ENCODE measurements around the gene PIP5KL1. TPM values are rescaled to one million over a fixed set of nuclear protein-coding genes. Genes with fewer than 3 reads are reported as not detected.

Gene PIP5KL1
- total and polyA plus RNA-seq, 2 experiments from 2014 or later = 13.4 to 19.5 TPM

DNA sequence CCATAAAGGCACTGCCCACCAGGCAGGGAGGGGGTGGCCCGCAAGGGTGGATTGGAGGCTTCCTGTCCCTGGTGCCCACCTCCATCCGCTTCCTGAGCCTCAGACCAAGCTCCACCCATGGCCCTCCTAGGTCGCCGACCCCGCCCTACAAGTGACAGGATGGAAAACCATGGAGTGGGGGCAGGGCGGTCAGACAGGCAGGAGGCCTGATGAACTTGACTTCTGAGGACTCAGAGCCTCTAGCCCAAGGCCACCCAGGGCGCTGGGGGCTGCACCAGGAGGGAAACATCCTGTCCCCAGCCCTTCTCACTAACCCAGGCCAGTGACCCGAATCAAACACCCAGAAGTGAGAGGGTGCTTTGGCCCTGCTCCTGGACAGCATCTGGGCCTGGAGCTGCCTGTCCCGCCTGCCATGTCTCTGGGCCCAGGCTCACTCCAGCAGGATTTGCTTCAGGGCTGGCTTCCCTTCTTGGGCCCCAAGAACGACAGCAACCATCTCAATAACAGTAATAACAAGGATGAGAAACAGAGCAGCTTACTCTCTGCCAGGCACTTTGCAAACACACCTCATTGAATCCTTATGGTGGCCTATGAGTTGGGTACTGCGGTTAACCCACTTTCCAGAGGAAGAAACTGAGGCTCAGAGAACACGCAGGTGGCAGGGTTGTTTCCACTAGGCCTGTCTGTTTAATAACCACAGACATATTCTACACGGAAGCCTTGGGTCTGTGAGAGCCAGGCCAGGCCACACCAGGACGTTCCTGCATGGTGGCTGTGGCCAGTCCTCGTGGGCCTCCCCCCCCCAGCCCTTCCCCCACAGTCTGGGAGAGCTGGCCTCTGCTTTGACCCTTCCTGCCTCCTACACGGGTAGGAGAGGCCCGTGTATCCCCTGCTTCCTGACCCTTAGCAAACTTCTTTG lies 26.8 kb downstream of the PIP5KL1 start:
- no peak overlapping the region for H2AFZ ChIP-seq
- H3K9me3 Mint-ChIP-seq = no peaks in the 10 kb centered on the region
- peak overlapping the region; percentile 68 for H3K4me2 ChIP-seq
- H3K27ac Mint-ChIP-seq = peak overlapping the region; percentile 51
- H3K36me3 Mint-ChIP-seq (ENCODE audit: low read depth) = no peaks in the 10 kb centered on the region
- H3K4me1 Mint-ChIP-seq = peaks cover 23% of the 10 kb centered on the region
- H3K36me3 ChIP-seq (ENCODE audit: insufficient read depth) = no peaks in the 10 kb centered on the region
- peak overlapping the region; percentile 21; the same call in 2 of the 3 replicates for H3K4me3 Mint-ChIP-seq
- peaks cover 28% of the 10 kb centered on the region for H3K4me1 ChIP-seq (ENCODE audit: insufficient read depth)
- H4K20me1 ChIP-seq (replicated peaks; ENCODE audit: insufficient read depth) = no peaks in the 10 kb centered on the region
- H3K79me2 ChIP-seq (replicated peaks; ENCODE audit: insufficient read depth) = no peaks in the 10 kb centered on the region
- DNase-seq (ENCODE audit: low spot score) = peak; percentile 88
- peak overlapping the region; percentile 63; the same call in 1 of the 2 replicates for H3K27ac ChIP-seq (ENCODE audit: low read depth)
- H3K9me2 ChIP-seq (ENCODE audit: insufficient read depth) = no peaks in the 10 kb centered on the region
- ATAC-seq = peak; percentile 33
- H3K27me3 ChIP-seq (ENCODE audit: insufficient read depth) = peaks cover 5% of the 10 kb centered on the region; the same call in 1 of the 2 replicates
- TF ChIP-seq POLR2AphosphoS5 (IDR thresholded peaks at IDR 0.05; ENCODE audit: low read depth) (peak; percentile 44; the same call in 1 of the 2 replicates), STAT1 (IDR thresholded peaks at IDR 0.05; ENCODE audit: unreplicated experiment) (no peak), CREB1 (CRISPR knock-in tag; IDR thresholded peaks at IDR 0.05; ENCODE audit: low read depth) (0 out of 2 replicates have a peak, but pooled peaks have one; percentile 23), EZH2 (IDR thresholded peaks at IDR 0.05; ENCODE audit: low read depth, unreplicated experiment) (no peak), NANOG (IDR thresholded peaks at IDR 0.05; ENCODE audit: borderline replicate concordance) (no peak), ZNF331 (CRISPR knock-in tag; IDR thresholded peaks at IDR 0.05; ENCODE audit: low read depth) (no peak), JUNB (IDR thresholded peaks at IDR 0.05; ENCODE audit: unreplicated experiment) (no peak), EZH2phosphoT487 (IDR thresholded peaks at IDR 0.05; ENCODE audit: unreplicated experiment) (no peak), ZNF114 (CRISPR knock-in tag; IDR thresholded peaks at IDR 0.05) (no peak)
- TF ChIP-seq, protein P1, sequence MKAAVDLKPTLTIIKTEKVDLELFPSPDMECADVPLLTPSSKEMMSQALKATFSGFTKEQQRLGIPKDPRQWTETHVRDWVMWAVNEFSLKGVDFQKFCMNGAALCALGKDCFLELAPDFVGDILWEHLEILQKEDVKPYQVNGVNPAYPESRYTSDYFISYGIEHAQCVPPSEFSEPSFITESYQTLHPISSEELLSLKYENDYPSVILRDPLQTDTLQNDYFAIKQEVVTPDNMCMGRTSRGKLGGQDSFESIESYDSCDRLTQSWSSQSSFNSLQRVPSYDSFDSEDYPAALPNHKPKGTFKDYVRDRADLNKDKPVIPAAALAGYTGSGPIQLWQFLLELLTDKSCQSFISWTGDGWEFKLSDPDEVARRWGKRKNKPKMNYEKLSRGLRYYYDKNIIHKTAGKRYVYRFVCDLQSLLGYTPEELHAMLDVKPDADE (IDR thresholded peaks at IDR 0.05) = peak; percentile 45; the same call in 1 of the 2 replicates
- TF ChIP-seq, protein P2, sequence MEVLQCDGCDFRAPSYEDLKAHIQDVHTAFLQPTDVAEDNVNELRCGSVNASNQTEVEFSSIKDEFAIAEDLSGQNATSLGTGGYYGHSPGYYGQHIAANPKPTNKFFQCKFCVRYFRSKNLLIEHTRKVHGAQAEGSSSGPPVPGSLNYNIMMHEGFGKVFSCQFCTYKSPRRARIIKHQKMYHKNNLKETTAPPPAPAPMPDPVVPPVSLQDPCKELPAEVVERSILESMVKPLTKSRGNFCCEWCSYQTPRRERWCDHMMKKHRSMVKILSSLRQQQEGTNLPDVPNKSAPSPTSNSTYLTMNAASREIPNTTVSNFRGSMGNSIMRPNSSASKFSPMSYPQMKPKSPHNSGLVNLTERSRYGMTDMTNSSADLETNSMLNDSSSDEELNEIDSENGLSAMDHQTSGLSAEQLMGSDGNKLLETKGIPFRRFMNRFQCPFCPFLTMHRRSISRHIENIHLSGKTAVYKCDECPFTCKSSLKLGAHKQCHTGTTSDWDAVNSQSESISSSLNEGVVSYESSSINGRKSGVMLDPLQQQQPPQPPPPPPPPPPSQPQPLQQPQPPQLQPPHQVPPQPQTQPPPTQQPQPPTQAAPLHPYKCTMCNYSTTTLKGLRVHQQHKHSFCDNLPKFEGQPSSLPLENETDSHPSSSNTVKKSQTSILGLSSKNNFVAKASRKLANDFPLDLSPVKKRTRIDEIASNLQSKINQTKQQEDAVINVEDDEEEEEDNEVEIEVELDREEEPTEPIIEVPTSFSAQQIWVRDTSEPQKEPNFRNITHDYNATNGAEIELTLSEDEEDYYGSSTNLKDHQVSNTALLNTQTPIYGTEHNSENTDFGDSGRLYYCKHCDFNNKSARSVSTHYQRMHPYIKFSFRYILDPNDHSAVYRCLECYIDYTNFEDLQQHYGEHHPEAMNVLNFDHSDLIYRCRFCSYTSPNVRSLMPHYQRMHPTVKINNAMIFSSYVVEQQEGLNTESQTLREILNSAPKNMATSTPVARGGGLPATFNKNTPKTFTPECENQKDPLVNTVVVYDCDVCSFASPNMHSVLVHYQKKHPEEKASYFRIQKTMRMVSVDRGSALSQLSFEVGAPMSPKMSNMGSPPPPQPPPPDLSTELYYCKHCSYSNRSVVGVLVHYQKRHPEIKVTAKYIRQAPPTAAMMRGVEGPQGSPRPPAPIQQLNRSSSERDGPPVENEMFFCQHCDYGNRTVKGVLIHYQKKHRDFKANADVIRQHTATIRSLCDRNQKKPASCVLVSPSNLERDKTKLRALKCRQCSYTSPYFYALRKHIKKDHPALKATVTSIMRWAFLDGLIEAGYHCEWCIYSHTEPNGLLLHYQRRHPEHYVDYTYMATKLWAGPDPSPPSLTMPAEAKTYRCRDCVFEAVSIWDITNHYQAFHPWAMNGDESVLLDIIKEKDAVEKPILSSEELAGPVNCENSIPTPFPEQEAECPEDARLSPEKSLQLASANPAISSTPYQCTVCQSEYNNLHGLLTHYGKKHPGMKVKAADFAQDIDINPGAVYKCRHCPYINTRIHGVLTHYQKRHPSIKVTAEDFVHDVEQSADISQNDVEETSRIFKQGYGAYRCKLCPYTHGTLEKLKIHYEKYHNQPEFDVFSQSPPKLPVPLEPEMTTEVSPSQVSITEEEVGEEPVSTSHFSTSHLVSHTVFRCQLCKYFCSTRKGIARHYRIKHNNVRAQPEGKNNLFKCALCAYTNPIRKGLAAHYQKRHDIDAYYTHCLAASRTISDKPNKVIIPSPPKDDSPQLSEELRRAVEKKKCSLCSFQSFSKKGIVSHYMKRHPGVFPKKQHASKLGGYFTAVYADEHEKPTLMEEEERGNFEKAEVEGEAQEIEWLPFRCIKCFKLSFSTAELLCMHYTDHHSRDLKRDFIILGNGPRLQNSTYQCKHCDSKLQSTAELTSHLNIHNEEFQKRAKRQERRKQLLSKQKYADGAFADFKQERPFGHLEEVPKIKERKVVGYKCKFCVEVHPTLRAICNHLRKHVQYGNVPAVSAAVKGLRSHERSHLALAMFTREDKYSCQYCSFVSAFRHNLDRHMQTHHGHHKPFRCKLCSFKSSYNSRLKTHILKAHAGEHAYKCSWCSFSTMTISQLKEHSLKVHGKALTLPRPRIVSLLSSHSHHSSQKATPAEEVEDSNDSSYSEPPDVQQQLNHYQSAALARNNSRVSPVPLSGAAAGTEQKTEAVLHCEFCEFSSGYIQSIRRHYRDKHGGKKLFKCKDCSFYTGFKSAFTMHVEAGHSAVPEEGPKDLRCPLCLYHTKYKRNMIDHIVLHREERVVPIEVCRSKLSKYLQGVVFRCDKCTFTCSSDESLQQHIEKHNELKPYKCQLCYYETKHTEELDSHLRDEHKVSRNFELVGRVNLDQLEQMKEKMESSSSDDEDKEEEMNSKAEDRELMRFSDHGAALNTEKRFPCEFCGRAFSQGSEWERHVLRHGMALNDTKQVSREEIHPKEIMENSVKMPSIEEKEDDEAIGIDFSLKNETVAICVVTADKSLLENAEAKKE (CRISPR knock-in tag; IDR thresholded peaks at IDR 0.05) = no peak
- TF ChIP-seq, protein P3, sequence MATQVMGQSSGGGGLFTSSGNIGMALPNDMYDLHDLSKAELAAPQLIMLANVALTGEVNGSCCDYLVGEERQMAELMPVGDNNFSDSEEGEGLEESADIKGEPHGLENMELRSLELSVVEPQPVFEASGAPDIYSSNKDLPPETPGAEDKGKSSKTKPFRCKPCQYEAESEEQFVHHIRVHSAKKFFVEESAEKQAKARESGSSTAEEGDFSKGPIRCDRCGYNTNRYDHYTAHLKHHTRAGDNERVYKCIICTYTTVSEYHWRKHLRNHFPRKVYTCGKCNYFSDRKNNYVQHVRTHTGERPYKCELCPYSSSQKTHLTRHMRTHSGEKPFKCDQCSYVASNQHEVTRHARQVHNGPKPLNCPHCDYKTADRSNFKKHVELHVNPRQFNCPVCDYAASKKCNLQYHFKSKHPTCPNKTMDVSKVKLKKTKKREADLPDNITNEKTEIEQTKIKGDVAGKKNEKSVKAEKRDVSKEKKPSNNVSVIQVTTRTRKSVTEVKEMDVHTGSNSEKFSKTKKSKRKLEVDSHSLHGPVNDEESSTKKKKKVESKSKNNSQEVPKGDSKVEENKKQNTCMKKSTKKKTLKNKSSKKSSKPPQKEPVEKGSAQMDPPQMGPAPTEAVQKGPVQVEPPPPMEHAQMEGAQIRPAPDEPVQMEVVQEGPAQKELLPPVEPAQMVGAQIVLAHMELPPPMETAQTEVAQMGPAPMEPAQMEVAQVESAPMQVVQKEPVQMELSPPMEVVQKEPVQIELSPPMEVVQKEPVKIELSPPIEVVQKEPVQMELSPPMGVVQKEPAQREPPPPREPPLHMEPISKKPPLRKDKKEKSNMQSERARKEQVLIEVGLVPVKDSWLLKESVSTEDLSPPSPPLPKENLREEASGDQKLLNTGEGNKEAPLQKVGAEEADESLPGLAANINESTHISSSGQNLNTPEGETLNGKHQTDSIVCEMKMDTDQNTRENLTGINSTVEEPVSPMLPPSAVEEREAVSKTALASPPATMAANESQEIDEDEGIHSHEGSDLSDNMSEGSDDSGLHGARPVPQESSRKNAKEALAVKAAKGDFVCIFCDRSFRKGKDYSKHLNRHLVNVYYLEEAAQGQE (IDR thresholded peaks at IDR 0.05; ENCODE audit: unreplicated experiment) = peak; percentile 6
- TF ChIP-seq, protein P4, sequence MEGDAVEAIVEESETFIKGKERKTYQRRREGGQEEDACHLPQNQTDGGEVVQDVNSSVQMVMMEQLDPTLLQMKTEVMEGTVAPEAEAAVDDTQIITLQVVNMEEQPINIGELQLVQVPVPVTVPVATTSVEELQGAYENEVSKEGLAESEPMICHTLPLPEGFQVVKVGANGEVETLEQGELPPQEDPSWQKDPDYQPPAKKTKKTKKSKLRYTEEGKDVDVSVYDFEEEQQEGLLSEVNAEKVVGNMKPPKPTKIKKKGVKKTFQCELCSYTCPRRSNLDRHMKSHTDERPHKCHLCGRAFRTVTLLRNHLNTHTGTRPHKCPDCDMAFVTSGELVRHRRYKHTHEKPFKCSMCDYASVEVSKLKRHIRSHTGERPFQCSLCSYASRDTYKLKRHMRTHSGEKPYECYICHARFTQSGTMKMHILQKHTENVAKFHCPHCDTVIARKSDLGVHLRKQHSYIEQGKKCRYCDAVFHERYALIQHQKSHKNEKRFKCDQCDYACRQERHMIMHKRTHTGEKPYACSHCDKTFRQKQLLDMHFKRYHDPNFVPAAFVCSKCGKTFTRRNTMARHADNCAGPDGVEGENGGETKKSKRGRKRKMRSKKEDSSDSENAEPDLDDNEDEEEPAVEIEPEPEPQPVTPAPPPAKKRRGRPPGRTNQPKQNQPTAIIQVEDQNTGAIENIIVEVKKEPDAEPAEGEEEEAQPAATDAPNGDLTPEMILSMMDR (conservative IDR thresholded peaks at IDR 0.05; ENCODE audit: low read depth in 2 of 2) = no peak
- H3K27me3 Mint-ChIP-seq (ENCODE audit: insufficient read depth, low read depth, poor library complexity) = peaks cover 11% of the 10 kb centered on the region
- H3F3A ChIP-seq (replicated peaks; ENCODE audit: low read depth) = peaks cover 19% of the 10 kb centered on the region
- H3K4me3 ChIP-seq = peak overlapping the region; percentile 34
